Right forelimb (tissue), 1 donor: ENCODE results near the gene OR10A3.

ENCODE experiments used
- DNase-seq: peaks from one replicate; pipeline ENCODE4 v3.0.0-alpha.2; 2018

The OR10A3 gene

DNA sequence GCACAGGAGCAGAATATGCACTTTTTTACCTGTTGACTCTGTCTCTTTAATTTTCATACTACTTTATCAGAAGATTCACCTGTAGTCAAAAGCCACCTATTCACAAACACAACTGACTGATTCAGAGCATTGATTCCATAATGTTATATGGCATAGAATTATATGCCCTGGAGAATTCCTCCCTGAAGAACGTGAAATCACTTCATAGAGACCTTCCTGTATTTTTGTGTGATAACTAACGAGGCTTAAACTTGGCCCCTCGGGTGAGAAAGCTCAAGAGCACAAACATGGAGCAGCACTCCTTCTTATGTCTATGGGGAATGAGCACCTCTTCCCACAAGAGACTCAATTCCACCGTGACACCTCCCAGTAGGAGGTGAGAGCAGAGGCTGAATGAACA, 10.3 kb downstream of the OR10A3 start, which contains the start of gene OR10A6:
OR10A6 (minus strand) TSS at position 101 of the 400 bp plus-strand sequence. CDS start 2,606 bp downstream, outside the sequence.
- DNase-seq: no peak

DNA sequence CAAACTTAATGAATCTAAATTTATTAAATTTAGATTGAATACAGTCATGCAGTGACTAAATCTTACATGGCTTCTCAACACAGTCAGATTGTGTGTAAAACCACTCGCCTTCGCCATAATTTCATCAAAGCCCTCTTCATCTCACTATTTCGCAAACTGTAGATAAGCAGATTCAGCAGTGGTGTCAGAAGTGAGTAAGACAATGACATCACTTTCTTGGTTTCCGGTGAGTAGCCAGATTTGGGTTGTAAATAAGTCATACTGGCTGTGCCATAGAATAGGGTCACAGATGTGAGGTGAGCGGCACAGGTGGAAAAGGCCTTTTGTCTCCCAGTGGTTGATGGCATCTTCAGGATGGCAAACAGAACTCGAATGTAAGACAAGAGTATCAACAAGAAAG, 13.9 kb downstream of the OR10A3 start:
- DNase-seq: no peak

DNA sequence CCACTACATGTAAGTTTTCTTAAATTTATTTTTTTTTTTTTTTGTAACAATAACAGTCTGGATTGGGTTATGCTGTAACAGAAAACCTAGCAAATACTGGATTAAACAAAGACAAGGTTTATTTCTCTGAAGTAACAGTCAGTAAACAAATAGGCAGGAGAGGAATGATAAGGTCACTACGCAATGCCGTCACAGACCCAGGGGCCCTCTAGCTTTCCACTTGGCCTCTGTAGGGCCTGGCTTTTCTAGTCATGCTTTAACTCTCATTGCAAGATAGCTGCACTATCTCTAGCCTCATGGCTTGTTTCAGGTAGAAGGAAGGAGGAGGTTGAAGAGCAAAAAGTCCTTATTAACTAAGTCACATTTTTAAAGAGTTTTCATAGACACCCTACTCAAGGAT, 17.0 kb downstream of the OR10A3 start:
- DNase-seq: no peak

DNA sequence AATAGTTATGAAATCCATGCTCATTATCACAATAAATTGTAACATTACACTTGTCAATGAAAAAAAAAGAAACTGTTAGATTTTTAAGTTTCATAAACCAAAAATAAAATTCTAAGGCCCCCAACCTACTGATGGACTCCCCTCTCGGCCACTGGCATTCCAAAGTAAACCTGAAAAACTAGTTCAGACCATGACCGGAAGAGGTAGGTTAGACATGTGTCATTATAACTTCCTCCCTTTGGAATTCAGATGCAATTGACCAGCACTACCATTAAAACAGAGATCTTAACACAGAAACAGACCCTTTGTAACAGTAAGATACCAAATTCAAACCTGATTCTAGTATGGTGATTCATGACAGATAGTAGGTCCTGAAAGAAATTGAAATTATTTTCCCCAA, 23.4 kb downstream of the OR10A3 start:
- DNase-seq: no peak

DNA sequence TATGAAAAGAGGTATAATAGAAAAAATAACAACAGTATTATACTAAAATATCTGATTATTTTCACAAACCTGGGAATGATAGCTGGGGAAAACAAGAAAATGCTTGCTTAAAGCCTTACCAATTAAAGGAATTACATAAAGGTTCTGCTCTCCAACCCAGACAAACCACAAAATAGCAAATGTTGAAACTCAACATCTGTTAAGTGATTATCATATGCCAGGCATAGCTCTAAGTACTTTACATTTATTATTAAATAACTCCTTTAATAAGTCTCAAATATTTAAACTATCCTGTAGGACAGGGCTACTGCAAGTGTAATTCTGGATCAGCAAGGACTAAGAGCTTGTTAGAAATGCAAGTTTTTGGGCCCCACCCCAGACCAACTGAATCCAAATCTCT, 30.5 kb downstream of the OR10A3 start:
- DNase-seq: no peak

DNA sequence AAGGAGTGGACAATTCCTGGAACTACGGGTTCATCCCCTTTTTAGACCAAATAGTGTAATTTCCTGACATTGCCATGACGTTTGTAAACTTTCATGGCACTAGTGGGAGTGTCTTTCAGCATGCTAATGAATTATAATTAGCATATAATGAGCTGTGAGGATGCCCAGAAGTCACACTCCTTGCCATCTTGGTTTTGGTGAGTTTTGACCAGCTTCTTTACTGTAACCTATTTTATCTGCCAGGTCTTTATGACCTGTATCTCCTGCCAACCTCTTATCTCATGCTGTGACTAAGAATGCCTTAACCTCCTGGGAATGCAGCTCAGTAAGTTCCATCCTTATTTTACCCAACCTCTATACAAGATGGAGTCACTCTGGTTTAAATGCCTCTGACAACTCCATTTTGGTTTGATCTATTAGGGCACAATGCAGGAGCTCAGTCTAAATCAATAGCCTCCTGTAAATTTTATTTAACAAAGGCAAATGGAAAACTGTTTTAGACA, 31.2 kb downstream of the OR10A3 start:
- DNase-seq: no peak

DNA sequence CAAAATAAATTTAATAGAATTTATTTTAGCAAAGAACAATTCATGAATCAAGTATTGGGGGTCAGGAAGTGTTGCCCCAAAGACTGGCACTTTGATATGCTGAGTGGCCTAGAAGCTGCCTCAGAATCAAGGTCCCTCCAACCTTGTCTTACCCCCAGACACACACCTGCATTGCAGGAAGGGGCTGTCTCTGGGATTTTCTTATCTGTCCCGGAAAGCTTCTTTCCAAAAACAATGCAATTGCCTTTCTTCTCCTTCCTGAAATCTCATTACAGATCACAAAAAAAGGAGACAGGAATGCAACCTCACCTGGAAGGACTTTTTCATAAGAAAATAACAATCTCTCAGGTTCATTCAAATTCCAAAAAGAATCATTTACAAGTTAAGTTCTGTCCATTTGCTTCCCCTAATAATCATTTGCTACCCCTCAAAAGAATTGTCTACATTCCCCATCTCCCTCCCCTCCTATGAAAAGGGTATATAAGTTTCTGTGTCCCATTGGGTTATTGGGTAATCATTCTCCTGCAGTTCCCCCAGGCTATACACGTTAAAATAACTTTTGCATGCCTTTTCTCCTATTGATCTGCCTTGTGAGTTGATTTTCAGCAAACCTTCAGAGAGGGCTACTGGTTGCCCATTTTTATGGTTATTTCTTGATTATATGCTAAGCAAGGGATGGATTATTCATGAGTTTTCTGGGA, 31.8 kb downstream of the OR10A3 start:
- no peak for DNase-seq

DNA sequence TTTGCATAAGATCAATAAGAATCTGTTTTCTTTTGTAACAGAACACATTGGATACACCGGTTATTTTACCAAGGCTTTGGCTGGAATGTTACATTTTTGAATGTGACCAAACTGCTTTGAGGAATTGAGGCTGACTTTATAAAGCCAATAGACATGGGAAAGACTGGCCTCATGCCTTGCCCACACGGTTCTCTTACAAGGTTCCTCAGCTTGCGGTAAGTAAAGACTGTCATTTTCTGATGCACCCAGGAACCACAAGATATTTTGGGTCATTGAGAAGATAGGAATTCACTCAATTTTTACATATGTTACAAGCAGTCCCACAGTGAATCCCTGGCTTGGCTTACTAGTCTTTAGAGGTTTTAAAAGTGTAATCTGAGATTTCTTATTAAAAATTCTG, 34.4 kb downstream of the OR10A3 start:
- DNase-seq: no peak

DNA sequence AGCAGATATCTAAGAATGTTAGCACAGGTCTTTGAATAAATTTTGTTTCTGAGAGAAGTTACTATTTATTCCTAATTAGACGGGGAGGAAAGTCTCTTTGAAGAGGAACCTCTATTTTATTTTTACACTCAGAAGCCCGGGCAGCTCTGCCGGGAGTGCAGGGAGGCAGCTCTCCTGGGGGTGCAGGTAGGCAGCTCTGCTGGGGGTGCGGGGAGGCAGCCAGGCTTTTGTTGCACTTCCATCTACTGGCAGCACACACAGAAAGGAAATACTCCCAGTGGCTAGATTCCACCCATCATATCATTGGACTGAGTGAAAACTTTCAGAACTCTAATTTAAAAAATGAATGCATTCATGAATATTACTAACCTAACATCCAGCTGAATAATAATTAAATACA, 35.0 kb downstream of the OR10A3 start:
- no peak for DNase-seq

DNA sequence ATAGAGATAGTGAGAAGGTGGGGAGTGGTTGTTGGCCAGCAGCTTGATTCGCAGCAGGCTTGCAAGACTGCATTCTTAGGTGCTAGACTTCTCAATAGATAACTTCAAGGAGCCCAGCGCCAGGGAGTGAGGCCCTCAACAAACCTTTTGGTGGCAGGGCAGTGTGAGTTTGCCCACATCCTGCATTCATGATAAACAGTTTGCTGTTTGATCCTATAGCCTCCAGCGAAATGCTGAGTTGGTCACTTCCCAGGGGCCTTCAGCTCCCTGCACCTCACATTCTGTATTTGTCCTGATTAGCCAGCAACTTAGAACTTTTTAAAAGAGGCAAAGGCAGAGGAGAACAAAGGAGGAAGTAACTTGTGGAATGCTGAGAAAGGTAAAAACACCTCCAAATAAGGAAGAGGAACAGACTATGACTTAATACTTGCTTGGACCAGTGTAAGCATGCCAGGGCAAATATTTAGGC, 35.5 kb downstream of the OR10A3 start:
- DNase-seq: no peak

DNA sequence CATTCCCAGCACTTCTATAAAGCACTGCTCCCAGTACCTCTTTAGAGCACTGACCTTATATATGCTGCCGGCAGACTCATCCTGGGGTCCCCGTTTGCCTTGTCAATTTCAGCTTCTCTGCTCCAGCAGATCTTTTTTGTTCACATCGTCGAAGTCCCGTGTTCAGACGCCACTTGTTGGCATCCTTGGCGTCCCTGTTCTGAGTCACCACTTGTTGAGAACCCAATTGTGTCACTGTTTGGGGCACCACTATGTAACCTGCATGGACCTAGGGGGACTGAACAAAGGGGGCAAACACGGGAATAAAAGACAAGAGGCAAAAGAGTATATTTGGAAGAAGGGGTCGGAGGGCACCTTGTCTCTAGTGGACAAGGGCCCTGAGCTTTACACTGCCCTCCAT, 36.0 kb downstream of the OR10A3 start:
- DNase-seq: no peak

DNA sequence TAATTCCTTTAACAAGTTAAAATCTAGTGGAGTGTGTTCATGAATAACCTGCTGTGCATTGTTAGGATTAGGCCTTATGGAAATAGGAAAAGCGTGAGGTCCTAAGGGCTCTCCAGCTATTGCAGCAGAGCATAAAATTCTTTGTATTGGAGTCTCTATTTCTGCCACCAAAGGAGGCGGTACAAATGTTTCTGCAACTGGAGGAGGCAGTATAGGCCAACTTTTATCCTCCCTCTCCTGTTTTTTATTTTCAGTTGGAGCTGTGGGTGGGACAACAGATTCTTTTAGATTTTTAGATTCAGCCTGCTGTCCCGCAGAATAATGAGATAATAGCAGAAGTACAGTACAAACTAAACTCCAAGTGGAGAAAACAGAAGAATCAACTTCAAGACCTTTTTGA, 36.6 kb downstream of the OR10A3 start:
- no peak for DNase-seq

DNA sequence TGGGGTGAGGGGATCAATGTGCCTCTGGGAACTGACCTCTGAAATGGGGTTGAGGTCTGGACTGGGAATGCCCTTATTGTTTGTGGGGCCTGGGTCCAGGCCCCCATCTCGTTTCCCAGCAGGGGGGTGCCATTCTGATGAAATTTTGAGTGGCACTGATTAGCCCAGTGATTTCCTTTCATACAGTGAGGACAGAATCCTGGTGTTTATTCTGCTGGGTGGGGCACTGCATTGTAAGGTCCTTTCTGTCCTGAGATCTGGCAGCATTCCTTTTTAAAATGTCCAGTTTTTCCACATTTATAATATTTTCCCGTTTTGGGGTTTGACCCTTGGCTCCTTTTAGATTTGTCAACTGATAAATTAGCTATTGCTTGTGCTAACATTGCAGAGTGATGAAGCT, 37.6 kb downstream of the OR10A3 start:
- DNase-seq: no peak

DNA sequence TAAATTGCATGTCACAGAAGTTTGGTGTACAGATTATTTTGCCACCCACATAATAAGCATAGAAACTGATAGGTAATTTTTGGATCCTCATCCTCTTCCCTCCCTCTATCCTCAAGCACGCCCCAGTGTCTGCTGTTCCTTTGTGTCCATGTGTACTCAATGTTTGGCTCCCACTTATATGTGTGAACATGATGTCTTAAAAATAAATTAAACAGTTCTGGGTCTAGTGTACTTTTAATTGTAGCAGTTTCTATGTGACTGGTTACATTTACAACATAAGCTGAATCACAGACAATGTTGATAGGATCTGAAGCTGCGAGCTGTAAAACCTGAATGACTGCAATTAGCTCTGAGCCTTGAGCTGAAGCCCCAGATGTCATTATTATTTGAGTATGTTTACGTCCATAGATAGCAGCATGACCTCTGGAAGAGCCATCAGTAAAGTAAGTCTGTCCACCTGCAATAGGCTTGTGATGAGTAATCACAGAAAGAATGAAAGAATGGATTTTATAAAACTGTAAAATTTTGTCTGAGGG, 40.1 kb downstream of the OR10A3 start:
- DNase-seq: no peak

DNA sequence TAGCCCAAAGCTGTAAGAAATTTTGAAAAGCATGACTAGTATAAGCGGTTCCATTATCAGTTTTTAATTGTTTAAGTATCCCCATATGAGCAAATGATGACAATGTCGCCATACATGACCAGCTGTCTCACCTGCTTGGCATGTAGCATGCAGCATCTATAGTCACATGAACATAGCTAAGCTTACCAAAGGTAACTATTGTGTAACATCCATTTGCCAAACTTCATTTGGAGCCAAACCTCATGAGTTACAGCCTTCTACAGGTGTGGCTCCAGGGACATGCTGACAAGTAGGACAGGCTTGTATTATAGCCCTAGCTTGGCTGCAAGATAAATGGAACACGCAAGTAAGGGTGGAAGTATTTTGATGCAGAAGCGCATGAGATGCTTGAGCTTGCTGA, 40.8 kb downstream of the OR10A3 start:
- DNase-seq: no peak

DNA sequence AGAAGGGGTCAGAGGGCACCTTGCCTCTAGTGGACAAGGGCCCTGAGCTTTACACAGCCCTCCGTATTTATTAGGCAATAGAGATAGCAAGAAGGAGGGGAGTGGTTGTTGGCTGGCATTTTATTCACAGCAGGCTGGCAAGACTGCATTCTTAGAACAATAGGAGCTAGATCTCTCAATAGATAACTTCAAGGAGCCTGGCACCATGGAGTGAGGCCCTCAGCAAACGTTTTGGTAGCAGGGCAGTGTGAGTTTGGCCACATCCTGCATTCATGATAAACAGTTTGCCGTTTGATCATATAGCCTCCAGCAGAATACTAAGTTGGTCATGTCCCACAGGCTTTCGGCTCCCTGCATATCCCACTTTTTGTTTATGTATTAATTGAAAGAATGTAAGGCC, 42.1 kb downstream of the OR10A3 start:
- no peak for DNase-seq

DNA sequence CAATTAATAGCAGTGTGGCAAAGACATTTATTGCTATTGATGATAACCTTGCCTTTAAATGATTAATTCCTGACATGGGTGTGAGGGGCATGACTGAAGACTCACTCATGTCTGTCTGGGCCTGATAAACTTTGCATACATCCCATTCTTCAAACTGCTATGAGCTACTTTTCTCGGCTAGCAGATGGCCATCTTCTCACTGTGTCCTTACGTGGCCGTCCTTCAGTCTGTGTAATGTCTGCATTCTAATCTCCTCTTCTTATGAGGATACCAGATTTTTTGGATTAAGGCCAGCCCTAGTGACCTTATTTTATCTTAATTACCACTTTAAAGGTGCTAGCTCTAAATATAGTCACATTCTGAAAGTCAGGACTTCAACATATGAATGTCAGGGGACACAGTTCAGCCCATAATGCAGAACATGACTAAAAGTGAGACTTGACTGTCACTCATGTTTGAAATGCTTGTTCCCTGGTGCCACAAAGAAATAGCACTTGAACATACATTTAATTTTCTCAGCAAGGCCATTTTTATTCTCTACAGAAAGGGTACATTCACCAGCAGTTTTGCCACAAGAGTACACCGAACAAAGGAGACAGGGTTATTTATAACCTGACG, 42.7 kb downstream of the OR10A3 start:
- DNase-seq: no peak

DNA sequence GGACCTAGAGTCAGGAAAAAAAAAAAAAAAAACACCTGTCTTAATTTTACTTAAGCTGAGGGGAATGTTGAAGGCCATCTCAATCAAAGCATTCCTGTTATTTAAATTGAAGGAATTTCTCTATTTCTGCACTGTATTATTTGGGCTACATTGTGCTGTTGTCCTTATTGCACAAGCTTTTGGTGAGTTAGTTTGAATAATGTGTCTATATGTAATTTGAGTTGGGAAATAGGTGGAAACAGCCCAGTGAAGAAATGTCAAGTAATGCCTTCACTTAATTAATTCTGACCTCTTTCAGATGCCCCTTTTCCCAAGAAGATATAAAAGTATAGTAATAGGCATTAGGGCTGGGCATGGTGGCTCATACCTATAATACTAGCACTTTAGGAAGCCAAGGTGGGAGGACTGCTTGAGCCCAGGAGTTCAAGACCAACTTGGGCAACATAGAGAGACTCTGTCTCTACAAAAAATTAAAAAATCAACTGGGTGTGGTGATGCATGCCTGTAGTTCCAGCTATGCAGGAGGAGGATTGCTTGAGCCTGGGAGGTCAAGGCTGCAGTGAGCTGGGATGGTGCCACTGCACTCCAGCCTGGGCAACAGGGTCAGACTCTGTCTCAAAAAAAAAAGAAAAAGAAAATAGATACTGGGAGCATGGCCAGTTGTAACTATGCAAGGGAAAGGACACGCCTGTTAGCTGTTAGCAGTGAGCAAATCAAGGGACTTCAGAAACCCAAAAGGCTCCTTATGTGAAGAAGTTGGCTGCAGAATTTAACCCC, 45.3 kb downstream of the OR10A3 start:
- DNase-seq: no peak

DNA sequence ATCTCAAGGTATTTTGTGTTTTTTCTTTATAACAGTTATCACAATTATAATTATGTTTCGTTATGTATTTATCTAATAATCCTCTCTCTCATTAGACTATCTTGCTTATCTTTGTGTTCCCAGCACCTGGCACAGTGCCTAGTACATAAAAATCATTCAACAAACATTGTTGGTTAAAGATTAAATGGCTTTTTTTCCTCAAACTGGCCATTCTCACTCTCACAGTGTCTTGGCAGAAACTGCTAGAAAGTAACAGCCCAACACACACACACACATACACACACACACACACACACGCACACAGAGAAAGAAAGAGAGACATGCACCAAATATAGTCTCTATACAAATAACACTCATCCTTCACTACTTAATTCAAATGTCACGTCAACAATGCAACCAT, 47.3 kb downstream of the OR10A3 start:
- DNase-seq: no peak

DNA sequence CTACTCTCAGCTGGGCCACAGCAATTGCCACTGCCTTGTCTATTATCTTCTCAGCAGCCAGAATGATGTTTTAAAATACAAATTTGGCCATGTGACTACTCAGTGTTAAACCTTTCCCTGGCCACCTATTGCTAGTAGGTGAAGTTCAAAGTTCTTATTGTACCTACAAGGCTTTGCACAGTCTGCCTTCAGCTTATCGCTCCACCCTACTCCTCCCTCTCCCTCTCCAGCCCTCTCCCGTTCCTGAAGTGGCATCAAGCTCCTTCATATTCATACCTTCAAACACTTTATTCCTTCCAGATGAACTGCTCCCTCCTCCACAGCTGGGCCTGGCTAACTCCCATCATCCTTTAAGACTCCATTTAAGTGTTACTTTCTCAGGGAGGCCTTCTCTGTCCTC, 47.7 kb downstream of the OR10A3 start:
- no peak for DNase-seq

DNA sequence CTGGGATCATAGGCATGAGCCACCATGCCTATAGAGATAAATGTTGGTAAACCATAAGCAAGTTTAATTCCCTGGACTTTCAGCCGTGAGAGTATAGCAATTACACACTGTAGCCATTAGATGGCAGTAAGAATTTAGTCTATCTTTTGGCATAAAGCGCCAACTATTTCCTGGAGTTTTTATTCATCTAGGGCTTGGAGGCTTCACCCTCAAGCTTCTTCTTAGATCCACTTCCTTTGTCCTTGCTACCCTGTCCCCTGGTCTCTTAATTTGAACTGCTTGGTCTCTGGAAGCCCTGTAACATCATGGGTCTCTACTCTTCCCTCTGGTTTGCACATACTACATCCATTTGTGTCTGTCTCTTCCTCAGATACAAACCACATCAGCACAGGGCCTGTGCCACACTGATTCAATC, 48.7 kb downstream of the OR10A3 start:
- DNase-seq: no peak

DNA sequence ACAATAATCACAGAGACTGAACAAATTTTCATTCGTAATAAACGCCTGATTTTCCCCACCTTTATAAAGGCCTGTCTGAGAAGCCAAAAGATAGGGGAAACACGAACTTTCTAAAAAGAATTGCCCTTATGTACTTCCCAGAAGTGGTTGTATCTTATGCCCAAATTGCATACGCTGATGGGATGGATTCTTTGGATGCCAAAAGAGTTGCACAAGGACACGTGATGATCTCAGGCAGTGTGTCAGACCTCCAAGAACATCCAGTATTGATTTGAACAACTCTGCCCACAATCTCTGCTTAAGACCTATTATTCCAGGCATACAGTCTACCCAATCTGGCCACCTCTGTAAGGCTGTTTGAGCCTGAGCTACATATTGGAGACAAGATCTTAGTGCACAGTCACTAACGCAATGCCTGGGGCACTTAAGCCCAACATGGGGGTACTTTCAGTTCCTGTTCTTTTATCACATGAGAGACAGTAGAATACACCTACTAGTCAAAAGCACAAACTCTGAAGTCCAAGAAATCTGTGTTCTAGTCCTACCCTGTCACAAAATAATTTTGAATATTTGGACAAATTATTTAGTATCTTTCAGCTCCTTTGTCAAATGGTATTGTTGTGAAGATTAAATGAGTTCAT, 49.3 kb downstream of the OR10A3 start:
- DNase-seq: no peak
